Activated naive CD4-positive, alpha-beta T cell treated with anti-CD3 and anti-CD28 coated beads, Interleukin-2, amount 50 U/mL, for 16 hours (primary cell): ENCODE results near the gene MYOM1.

Experiments
- DNase-seq: peaks from one replicate; pipeline ENCODE4 v3.0.0-alpha.2; 2020

MYOM1 gene

DNA sequence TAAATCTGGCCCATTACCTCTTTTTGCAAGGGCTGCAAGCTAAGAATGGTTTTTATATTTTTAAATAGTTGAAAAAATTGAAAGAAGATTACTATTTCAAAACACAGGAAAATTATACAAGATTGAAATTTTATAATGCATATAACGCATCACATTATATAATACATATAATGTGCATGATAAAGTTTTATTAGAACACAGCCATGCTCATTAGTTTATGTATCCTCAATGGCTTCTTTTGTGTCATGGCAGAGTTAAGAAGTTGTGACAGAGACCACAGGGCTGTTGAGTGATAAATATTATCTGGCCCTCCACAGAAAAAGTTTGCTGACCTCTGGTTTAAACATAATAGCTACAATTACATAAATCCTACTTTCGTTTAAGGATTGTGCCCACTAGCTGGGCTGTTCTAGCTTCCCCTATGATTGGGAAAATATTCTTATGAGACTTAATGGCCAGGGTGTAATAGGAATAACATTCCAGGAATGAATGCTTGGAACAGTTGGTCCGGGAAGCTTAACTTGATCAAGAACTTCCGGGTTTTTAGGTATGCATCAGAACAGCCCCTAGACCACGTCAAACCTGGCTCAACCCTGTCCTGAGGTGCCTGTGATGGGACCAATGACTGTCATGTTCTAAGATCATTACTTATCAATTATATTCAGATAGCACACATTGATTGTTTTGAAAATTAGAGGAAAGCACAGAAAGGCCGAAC, 108.1 kb downstream of the MYOM1 start:
- no peak for DNase-seq

DNA sequence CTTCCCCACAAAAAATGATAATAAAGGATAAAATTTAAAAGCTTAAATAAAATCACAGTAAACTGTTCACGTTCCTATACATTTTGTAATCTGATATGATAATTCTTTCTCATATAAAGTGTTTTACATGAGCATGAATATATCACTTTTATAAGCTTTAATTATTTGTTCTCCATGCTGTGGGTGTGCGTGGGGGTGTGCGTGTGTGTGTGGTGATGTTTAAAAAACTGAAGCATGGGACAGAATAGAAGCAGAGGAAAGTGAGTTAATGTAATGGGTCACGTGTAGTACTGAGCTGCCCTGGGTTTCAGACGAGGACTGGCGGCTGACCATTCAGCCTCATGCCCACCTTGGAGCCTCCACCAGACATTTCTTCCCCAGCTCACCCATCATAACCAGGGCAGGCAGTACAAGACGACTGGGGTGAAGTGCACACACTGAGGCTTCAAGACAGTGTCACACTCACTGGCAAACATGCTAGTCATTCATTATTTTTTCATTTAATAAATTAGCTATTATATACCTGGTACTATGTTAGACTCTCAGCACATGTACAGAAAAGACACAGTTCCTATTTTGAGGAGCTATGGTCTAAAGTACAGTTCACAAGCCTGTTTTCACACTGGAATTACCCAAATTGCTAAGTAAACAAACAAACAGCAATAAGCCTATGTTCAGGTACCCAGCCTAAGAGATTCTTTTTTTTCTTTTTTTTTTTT, 109.6 kb downstream of the MYOM1 start:
- no peak for DNase-seq

DNA sequence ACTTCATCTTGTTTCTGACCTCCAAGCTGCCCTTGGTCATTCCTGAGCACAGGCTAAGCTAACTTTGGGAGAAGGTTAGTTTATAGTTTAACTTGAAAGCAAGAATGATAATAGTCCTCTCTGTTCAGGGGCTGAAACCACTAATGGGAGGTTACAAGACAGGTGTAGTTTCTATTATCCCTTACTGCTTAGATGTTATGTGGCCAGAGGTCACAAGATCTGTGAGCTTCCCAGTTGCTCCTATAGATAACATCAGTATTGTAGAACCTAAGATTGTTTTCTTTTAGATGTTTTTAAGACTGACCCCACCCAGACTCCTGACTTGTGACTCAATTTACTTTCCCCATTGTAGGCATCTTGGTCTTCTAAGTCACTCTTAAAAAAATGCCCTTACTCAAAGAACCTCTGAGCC, 112.0 kb downstream of the MYOM1 start:
- DNase-seq: no peak

DNA sequence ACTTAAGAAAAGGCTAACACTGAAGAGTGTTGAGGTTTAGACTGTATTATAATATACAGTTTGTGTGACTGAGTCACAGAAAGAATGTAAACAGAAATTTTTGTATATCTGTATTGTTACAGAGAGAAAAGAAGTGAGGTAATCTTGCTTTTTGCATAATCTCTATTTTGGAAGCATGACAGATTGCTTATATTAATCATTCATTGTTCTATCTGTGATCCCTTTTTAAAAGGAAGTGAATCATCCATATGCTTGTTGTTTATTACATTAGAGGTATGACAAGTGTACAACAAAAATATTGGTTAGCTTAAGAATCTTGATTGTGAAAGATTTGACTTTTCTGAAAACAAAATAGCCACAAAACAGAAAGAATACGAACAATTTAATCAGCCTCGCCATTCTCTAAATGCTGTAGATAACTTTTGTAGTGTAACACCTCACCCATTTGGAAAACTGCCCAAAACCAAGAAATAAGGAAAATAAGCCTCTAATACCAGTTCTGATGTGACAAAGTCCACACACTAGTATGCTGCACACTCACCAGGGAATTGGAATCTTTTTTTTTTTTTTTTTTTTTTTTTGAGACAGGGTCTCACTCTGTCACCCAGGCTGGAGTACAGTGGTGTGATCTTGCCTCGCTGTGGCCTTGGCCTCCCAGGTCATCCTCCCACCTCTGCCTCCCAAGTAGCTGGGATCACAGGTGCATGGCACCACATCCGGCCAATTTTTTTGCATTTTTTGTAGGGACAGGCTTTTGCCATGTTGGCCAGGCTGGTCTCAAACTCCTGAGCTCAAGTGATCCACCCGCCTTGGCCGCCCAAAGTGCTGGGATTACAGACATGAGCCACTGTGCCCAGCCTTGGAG, 115.3 kb downstream of the MYOM1 start:
- no peak for DNase-seq

GRCh38 chr18:3103576-3103975, 116.2 kb downstream of the MYOM1 start:
- no peak for DNase-seq

DNA sequence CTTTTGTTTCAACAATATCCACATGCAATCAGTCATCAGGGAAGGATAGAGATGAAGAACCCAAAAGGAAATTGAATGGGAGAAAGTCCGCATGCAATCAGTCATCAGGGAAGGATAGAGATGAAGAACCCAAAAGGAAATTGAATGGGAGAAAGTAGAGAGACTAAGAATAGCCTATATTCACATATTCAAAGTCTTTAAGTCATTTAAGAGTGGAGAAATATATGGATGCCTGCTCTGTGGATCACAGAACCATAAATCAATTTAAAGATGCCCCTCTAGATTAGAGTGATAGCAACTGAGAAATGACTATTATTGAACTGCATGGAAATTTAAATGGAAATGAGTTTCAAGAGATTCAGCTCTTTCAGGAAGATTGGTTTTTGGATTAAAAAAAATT, 116.8 kb downstream of the MYOM1 start:
- DNase-seq: no peak

DNA sequence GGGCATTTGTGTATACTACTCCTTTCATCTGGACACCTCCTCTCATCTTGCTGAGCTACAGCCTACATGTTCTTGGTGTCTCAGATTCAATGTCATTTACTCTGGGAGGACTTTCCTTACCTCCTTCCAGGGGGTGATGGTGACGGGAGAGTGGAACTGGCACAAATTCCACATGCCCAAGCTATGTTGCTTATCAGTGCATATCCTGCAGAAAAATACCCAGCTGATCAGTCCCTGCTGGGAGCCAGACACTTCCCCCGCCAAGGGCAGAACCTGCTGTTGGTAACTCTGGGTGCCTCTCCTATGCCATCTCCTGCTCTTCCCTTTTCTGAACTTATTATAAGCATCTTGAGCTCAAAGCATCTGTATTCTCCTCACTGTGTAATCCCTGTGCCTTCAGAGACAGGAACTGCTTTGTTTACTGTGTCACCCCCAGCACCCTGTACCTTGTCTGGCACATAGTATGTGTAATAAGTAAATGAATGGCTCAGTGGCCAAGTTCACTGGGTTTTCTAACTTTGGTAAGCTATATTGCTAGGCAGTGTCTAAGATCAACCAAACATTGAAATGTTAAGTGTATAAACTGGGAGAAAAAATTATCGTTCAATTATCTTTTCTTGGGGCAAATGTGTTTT, 119.2 kb downstream of the MYOM1 start:
- DNase-seq: no peak

- no peak for DNase-seq
These were observed 120.4 kb downstream of the MYOM1 start for GRCh38 chr18:3099327-3099726.

GRCh38 chr18:3097082-3097481, 122.7 kb downstream of the MYOM1 start:
- DNase-seq: no peak

DNA sequence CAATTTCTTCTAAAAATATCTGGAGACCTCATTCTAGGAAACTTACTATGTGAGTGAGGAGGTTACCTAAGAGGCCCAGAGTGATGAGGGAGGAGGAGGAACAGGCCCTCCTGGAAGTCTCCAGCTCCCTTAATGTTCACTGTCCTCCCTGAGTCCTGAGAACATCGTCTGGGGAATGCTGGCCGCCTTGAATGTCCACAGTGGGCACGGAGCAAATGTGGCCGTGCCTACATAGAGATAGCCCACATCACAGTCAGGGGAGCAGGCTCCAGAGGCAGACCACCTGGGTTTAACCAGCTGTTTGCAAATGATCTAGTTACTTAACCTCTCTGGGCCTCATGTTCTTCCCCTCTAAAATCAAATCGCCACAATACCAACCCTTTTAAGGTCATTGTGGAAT, 123.8 kb downstream of the MYOM1 start:
- no peak for DNase-seq

- no peak for DNase-seq
These were observed 125.5 kb downstream of the MYOM1 start for GRCh38 chr18:3094338-3094684.

- DNase-seq: no peak
These were observed 126.0 kb downstream of the MYOM1 start for GRCh38 chr18:3093624-3094337.

DNA sequence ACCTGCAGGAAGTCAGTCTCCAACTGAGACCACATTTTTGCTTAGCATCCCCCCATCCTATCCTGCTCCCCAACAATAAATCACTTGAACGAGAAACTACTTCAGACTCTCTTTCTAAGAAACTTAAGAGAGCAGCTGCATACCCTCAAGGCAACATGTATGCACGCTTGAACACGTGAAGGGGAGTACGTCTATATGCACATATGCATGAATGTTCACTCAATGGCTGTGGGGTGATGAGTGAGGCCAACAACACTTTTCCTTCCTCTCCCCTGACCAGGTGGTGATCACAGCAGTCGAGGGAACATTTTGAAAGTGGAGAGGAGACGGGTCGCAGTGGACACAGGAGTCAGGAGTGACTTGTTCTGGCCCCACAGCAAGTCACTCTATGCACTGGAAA, 127.0 kb downstream of the MYOM1 start:
- DNase-seq: no peak

- DNase-seq: no peak
These were observed 130.2 kb downstream of the MYOM1 start for GRCh38 chr18:3089579-3089978.

- no peak for DNase-seq
These were observed 131.3 kb downstream of the MYOM1 start for GRCh38 chr18:3088449-3088848.

GRCh38 chr18:3086871-3087270, 132.9 kb downstream of the MYOM1 start:
- DNase-seq: no peak

DNA sequence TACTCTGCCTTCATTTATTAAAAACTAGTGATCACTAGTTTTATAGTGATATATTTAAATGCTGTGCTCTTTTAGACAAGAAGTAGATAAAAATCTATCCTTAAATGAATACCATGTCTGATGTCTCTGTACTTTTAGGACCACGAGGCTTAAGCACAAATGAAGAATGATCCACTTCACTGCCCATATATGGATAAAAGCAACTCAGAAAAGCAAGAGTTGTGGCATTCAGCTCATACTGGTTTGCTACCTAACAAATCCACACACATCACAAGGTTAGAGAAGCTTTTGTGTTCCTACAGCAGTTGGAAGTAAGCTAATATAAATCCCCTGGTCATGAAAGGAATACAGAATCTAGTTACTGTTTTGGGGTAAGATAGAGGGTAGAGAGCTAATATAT, 134.2 kb downstream of the MYOM1 start:
- no peak for DNase-seq

DNA sequence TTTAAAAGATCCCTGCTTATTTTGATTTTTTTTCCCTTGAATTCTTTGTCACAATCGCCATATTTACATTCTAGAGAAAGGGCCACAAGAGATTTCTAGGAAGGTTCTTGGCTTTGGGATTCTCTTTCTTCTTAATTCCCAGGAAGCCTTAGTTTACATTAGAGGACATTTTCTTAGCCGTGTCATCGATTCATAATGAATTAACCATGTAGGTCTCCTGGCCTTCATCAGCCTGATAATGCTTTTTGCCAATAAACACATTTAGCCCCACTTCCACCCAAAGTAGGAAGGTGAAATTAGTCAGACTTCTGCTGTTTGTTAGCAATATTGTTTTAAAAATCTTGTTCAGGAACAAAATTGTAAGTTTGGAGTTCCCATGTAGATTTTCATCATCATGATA, 135.6 kb downstream of the MYOM1 start:
- DNase-seq: no peak

DNA sequence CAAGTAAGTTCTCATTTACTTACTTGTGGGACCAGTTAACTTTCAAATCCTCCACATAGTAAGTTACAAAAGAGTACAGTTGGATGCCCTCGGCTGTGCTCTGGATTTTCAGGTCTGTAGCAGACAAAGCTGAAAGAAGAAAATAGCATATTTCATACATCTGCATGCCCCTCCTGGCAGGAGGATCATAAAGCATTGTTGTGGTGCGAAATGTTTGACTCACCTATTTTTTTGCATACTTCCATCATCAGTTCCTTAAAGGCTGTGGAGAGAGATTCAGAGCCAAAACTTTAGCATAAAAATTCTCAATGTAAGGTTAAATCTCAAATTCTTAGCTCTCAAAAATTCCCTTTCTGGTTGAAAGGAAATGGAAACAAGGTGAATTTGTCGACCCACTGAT, 136.0 kb downstream of the MYOM1 start:
- DNase-seq: no peak

GRCh38 chr18:3081584-3081991, 138.2 kb downstream of the MYOM1 start:
- no peak for DNase-seq

DNA sequence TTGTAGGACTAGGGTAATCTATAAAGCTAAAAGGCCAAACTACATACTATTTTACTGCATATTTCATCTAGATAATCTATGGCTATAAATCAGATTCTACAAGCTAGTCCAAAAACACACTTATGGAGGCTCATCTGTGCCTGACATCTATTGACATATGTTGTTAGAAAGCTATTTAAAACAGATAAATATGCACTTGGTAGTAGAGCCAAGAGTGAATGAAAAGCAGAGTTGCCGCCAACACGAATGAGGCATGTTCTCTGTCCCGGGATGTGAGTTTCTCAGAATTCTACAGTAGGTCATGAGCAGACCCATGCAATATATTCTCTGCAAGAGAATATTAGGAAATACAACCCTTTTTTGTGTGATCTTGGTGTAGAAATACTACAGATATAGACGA, 140.1 kb downstream of the MYOM1 start:
- no peak for DNase-seq

DNA sequence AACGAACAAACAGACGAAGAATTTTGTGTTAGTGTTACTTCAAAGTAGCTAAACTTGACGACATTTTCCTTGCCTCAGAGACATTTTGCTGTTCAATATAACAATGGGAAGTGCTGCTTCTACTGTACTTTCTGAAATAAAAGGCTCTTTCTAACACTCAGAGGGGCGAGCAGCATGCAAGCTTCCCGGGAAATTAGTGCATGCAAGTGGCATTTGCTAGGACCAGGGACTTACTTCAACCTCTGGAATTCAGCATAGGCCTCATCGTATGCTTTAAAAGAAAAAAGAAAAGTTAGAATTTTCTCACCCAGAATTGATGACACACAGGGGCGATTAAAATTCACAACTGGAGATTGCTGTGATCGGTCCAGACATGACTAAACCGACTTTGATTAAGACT, 144.3 kb downstream of the MYOM1 start:
- no peak for DNase-seq

GRCh38 chr18:3074087-3074486, 145.7 kb downstream of the MYOM1 start:
- DNase-seq: no peak
